Measurements from ENCODE around the gene SOWAHA.

SOWAHA gene

GRCh38 chr5:132812781-132813598, at the start of gene SOWAHA:
Gene SOWAHA, plus strand, starts transcription at chr5:132813302. Its CDS starts 320 bp downstream, at chr5:132813622.
- DNase-seq (ENCODE audit: low read depth): no peak

- no peak for DNase-seq (ENCODE audit: low read depth)
These were observed 49.1 kb upstream of the SOWAHA start for GRCh38 chr5:132764051-132764450.

- no peak for DNase-seq (ENCODE audit: low read depth)
These were observed 48.3 kb upstream of the SOWAHA start for GRCh38 chr5:132764671-132765238.

- no peak for DNase-seq (ENCODE audit: low read depth)
These were observed 47.6 kb upstream of the SOWAHA start for GRCh38 chr5:132765311-132766019.

GRCh38 chr5:132766020-132766805, 46.9 kb upstream of the SOWAHA start:
- DNase-seq (ENCODE audit: low read depth): no peak

GRCh38 chr5:132766806-132767055, 46.4 kb upstream of the SOWAHA start:
- no peak for DNase-seq (ENCODE audit: low read depth)

- DNase-seq (ENCODE audit: low read depth): no peak
These were observed 46.0 kb upstream of the SOWAHA start for GRCh38 chr5:132767150-132767549.

GRCh38 chr5:132768485-132768868, 44.6 kb upstream of the SOWAHA start:
- no peak for DNase-seq (ENCODE audit: low read depth)

- no peak for DNase-seq (ENCODE audit: low read depth)
These were observed 42.5 kb upstream of the SOWAHA start for GRCh38 chr5:132770476-132771159.

GRCh38 chr5:132771503-132771998, 41.6 kb upstream of the SOWAHA start:
- no peak for DNase-seq (ENCODE audit: low read depth)

GRCh38 chr5:132772291-132773070, 40.6 kb upstream of the SOWAHA start:
- DNase-seq (ENCODE audit: low read depth): no peak

GRCh38 chr5:132773114-132773513, 40.0 kb upstream of the SOWAHA start:
- DNase-seq (ENCODE audit: low read depth): no peak

GRCh38 chr5:132773601-132774355, 39.3 kb upstream of the SOWAHA start:
- DNase-seq (ENCODE audit: low read depth): no peak

GRCh38 chr5:132774406-132774805, 38.7 kb upstream of the SOWAHA start:
- no peak for DNase-seq (ENCODE audit: low read depth)

GRCh38 chr5:132774896-132775295, 38.2 kb upstream of the SOWAHA start:
- DNase-seq (ENCODE audit: low read depth): no peak

- DNase-seq (ENCODE audit: low read depth): no peak
These were observed 37.6 kb upstream of the SOWAHA start for GRCh38 chr5:132775476-132775961.

GRCh38 chr5:132776131-132776937, 36.8 kb upstream of the SOWAHA start:
- DNase-seq (ENCODE audit: low read depth): no peak

- no peak for DNase-seq (ENCODE audit: low read depth)
These were observed 36.2 kb upstream of the SOWAHA start for GRCh38 chr5:132776938-132777208.
